Fibroblast of villous mesenchyme (primary cell): ENCODE data around the gene TBC1D20. TPM values are rescaled to one million over a fixed set of nuclear protein-coding genes. Genes with fewer than 3 reads are reported as not detected.

ENCODE experiments used
- DNase-seq: peaks from one replicate; pipeline ENCODE4 v3.0.0-alpha.2; 2010; ENCODE audit warnings: low read depth
- H3K4me3 ChIP-seq: 2 replicates; pipeline ENCODE4 v1.5.1; 2011; ENCODE audit warnings: low read depth, mild to moderate bottlenecking, low read length
- total RNA-seq: library from RNA; depleted of rRNA; stranded (reverse); fragments of >200 nt; gene quantifications from 2 replicates; pipeline ENCODE4 v1.2.3, GENCODE V29; 2012
- TF ChIP-seq, protein P1 (sequence below): IDR thresholded peaks from 2 replicates; pipeline ENCODE4 v1.5.1; 2012; ENCODE audit warnings: low read depth, mild to moderate bottlenecking, low read length; ENCODE audit not compliant: insufficient read depth

TBC1D20 gene
- total RNA-seq, 1 donor: 42.3 TPM

- TF ChIP-seq, protein P1, sequence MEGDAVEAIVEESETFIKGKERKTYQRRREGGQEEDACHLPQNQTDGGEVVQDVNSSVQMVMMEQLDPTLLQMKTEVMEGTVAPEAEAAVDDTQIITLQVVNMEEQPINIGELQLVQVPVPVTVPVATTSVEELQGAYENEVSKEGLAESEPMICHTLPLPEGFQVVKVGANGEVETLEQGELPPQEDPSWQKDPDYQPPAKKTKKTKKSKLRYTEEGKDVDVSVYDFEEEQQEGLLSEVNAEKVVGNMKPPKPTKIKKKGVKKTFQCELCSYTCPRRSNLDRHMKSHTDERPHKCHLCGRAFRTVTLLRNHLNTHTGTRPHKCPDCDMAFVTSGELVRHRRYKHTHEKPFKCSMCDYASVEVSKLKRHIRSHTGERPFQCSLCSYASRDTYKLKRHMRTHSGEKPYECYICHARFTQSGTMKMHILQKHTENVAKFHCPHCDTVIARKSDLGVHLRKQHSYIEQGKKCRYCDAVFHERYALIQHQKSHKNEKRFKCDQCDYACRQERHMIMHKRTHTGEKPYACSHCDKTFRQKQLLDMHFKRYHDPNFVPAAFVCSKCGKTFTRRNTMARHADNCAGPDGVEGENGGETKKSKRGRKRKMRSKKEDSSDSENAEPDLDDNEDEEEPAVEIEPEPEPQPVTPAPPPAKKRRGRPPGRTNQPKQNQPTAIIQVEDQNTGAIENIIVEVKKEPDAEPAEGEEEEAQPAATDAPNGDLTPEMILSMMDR: no peak
- DNase-seq: no peak
These were observed 24.4 kb downstream of the TBC1D20 start for GRCh38 chr20:437787-438486.

GRCh38 chr20:436476-436875, 25.9 kb downstream of the TBC1D20 start:
- TF ChIP-seq, protein P1: no peak
- no peak for DNase-seq
- H3K4me3 ChIP-seq: no peak overlapping the region

More at GRCh38 chr20:437787-438486, 24.4 kb downstream of the TBC1D20 start:
- H3K4me3 ChIP-seq: no peak overlapping the region

- peak; percentile 11 for DNase-seq
- TF ChIP-seq, protein P1: no peak
These were observed 26.8 kb downstream of the TBC1D20 start for GRCh38 chr20:435558-435957.

GRCh38 chr20:434661-435419, 27.5 kb downstream of the TBC1D20 start:
- no peak for DNase-seq
- H3K4me3 ChIP-seq: no peak overlapping the region
- TF ChIP-seq, protein P1: no peak

More at GRCh38 chr20:435558-435957, 26.8 kb downstream of the TBC1D20 start:
- no peak overlapping the region for H3K4me3 ChIP-seq

DNA sequence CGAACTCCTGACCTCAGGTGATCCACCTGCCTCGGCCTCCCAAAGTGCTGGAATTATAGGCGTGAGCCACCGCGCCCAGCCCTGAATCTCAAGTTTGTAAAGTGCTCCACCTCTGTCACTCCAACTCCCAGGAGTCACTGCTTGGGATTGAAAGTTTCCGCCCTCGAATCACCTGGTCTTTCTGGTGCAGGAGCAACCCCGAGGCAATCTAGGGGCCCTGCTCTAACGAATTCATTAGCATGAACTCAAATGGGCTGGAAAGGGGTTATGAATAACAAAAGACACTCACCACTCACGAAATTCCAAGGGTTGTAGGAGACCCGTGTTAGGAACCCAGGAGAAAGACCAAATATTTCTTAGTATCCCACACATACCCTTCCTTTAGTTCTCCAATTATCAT, 28.1 kb downstream of the TBC1D20 start:
- no peak for DNase-seq
- TF ChIP-seq, protein P1: no peak

DNA sequence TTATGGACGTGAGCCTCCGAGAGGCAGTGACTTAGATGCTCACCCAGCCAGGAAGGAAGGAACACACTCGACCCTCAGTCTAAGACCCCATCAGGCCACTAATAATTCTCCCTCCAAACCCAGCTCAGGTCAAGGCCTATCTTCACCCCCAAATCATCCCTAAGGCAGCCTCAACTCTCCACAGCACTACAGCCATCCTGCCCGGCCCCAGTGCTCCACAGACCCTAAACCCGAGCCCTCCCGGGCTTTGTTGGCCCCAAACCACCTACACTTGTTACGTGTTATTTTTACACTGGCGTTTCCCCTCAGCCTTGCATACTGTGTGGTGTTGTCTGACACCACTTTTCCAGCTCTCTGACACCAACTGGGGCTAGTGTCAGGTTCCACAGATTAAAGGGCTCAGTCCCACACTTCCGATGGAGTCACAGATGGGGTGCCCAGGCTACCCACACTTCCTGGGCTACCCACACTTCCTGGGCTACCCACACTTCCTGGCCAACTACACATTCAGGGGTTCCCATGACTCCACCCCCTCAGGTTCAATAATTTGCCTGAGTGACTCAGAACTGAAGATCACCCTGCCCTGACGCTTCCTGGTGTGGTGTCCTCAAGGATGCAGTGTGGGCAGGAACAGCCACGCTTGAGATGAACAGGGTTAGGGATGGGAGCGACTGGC, 28.9 kb downstream of the TBC1D20 start:
- H3K4me3 ChIP-seq: no peak overlapping the region
- DNase-seq: no peak
- TF ChIP-seq, protein P1: no peak

More for the DNA sequence above, 28.1 kb downstream of the TBC1D20 start:
- no peak overlapping the region for H3K4me3 ChIP-seq
